Subcutaneous adipose tissue (tissue), 4 donors: ENCODE results near the gene SMPD1. TPM values are rescaled to one million over a fixed set of nuclear protein-coding genes. Genes with fewer than 3 reads are reported as not detected.

Experiments used
- CTCF ChIP-seq: fragments of 450-650 bp; IDR thresholded peaks from one replicate; pipeline ENCODE4 v1.5.1; 2016; ENCODE audit warnings: low read depth, mild to moderate bottlenecking, control low read depth, antibody characterized with exemption, moderate library complexity
- total RNA-seq, 4 donors: library from RNA; depleted of rRNA; stranded (reverse); fragments of >200 nt; gene quantifications; one replicate each; pipeline ENCODE4 v1.1.0, GENCODE V29; 2016

The SMPD1 gene
- total RNA-seq, 4 donors from 2014 or later, result 21.2 to 47.1 (median 25.8) TPM

DNA sequence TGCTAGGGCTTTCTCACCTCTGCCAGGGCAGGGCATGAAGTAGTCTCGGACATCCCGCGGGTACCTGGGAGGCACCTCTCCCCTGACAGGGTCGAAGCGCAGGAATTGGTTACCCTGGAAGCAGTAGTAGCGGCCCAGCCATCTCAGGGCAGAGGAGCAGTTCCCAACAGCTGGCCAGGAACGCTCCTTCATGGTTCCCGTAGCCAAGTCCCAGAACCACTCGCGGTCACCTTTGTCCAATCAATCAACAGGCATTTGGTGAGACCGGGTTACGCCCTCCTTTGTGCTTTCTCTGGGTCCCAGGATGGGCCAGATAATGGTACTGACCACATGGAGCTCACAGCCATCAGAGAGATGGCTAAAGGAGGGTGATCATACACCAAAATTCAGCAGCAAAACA is 47.1 kb downstream of the SMPD1 start:
- no peak for TF ChIP-seq CTCF

DNA sequence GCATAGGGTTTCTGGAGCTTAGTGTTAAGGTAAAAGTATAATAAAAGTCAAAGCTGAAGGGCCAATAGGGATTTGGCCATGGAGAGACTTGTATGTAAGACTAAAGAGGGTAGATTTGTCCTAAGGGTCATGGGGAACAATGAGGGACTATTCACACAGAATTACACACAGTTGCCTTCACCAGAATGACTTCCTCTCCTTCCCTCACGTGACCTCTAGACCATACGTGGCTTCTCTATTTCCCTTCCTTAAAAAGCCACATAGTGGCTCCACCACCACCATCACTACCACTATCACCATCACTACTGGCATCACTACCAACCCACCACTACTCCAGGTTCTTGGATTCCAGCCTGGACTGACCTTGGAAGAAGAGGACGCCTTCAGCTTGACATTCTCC is 47.7 kb downstream of the SMPD1 start:
- no peak for TF ChIP-seq CTCF

DNA sequence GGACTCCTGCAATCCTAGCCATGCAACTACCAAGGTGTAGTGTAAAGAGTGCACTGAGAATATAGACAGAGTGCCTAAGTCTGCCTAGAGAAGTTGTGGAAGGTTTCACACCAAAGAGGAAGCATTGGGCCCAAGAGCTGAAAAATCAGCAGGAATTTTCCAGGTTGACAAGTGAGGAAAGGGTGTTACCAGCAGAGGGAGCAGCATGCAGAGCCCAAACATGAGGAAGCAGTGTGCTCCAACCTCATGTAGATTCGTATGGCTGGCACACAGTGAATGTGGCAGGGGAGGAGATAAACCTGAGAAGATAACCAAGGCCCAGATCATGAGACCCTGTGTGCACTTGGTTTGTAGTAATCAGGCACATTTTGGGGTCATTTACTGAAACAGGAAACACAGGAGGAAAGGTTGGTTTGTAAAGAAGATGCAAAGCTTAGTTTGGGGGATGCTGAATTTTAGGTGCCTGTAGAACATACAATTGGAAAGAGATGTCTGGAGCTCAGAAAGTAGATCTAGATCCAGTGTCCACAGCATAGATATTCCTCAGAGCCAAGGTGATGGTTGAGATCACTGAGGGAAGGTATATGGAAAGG is 48.8 kb downstream of the SMPD1 start:
- TF ChIP-seq CTCF, result no peak

DNA sequence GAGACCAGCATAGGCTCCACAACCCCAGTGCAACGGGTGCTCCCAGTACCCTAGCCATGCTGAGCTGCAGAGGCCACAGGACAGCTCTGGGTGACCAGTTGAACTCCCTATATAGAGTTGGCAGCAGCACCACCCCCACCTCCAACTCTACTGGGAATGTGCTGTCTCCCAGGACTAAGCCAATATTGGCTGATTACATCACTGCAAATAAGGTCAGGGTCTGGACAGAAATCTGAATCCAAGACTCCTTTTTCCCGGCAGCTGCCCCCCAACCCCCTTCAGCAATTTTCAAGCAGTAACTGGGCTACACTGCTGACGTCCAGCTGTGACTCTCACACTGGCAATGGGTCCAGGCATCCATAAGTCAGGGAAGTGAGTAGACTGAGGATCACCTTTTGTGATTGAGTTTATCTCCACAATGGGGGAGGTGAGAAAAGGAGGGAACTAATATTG is 50.7 kb downstream of the SMPD1 start, which contains the start of gene HPX:
TSS of gene HPX (minus strand) at position 82 of the 453 bp plus-strand sequence. CDS start at position 58, 24 bp downstream.
- TF ChIP-seq CTCF, result no peak

DNA sequence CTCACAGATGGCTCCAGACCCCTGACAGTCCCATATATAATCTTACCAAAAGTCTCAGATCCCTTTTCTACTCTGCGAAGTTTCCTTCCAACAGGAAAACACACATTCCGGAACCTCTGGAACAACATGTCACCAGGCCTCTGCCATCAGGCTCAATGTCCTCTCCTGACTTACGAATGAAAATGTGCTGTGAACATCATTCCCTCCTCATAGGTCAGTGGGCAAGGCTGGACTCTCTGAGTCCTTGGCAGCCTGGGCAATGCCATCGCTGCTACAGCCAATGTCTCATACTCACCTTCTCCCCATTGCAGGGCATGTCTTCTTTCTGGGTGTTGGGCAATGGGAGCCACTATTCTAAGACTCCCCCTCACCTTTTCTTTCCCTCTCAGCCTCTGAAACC is 52.2 kb downstream of the SMPD1 start:
- TF ChIP-seq CTCF, result no peak

DNA sequence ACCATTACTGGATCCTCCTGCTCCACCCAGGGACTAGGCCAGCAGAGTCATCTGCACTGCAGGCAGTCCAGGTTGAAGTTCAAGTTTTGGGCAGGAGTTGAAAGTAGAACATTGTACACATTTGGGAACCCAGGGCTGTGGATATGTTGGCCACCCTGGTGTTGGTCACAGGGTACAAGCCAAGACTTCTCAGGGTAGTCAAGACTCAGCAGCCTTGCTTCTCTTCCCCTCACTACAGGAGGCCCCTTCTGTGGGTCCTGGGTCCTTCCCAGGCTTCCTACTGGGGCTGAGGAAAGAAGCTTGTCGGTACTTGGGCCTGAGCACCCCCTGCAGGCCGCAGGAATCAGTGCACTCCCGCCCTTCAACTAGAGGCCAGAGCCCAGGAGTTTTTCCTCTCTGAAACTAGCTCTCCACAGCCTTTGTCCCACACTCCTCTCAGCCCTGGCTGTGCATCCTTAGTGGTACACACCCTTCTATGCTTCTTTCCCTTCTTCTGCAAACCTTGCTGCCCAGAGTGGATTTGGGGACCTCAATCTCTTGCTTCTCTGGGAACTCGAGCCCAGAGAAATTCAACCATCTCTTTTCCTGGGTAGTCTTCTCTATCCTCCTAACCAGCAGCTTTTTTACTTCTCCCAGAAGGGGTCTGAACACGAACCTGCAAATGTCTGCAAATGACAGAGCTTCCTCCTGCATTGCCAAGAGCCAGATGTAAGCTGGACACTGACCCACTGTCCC is 53.2 kb downstream of the SMPD1 start:
- TF ChIP-seq CTCF, result no peak

Other genes starting within 250 kb of the SMPD1 start
- gene OR52B2, start 220.1 kb upstream of the SMPD1 start, total RNA-seq, result under 1 TPM in 1 of 4 donors, not detected in 3; 0.51 TPM
- gene OR52W1, start 191.2 kb upstream of the SMPD1 start, total RNA-seq, result not detected
- gene C11orf42, start 184.9 kb upstream of the SMPD1 start, total RNA-seq, result not detected
- 10 to 100 TPM; 19.2 to 43.2 (median 31.3) TPM for gene FHIP1B, start 155.8 kb upstream of the SMPD1 start, total RNA-seq
- not detected for gene CNGA4, start 151.4 kb upstream of the SMPD1 start, total RNA-seq
- gene CCKBR, start 130.6 kb upstream of the SMPD1 start, total RNA-seq, result not detected
- gene CAVIN3, start 70.0 kb upstream of the SMPD1 start, total RNA-seq, result 100 to 1,000 TPM in 2 of 4 donors, 10 to 100 TPM in 2; 34.9 to 158 (median 90.9) TPM
- gene APBB1, start 28.6 kb downstream of the SMPD1 start, total RNA-seq, result 10 to 100 TPM; 17.0 to 24.1 (median 21.4) TPM
- gene HPX, start 50.5 kb downstream of the SMPD1 start, total RNA-seq, result 1 to 10 TPM in 1 of 4 donors, under 1 TPM in 1, not detected in 2; 0.57 to 2.4 TPM
- 10 to 100 TPM; 11.9 to 22.0 (median 19.2) TPM for gene TRIM3, start 83.5 kb downstream of the SMPD1 start, total RNA-seq
- 10 to 100 TPM; 34.2 to 50.7 (median 38.4) TPM for gene ARFIP2, start 90.9 kb downstream of the SMPD1 start, total RNA-seq
- 10 to 100 TPM; 28.2 to 37.4 (median 32.8) TPM for gene TIMM10B, start 91.0 kb downstream of the SMPD1 start, total RNA-seq
- 10 to 100 TPM in 3 of 4 donors, 1 to 10 TPM in 1; 9.9 to 30.3 (median 14.3) TPM for gene DNHD1, start 106.8 kb downstream of the SMPD1 start, total RNA-seq
- 10 to 100 TPM in 2 of 4 donors, 1 to 10 TPM in 2; 8.8 to 15.4 (median 9.8) TPM for gene RRP8, start 213.1 kb downstream of the SMPD1 start, total RNA-seq
- 100 to 1,000 TPM; 105 to 157 (median 119) TPM for gene ILK, start 213.3 kb downstream of the SMPD1 start, total RNA-seq
- 10 to 100 TPM; 38.2 to 55.6 (median 40.3) TPM for gene TAF10, start 221.7 kb downstream of the SMPD1 start, total RNA-seq
- gene TPP1, start 228.9 kb downstream of the SMPD1 start, total RNA-seq, result 100 to 1,000 TPM in 1 of 4 donors, 10 to 100 TPM in 3; 44.8 to 178 (median 93.7) TPM